Activated CD8-positive, alpha-beta T cell treated with anti-CD3 and anti-CD28 coated beads for 36 hours (primary cell): Measurements from ENCODE around the gene IKZF3. TPM values are rescaled to one million over a fixed set of nuclear protein-coding genes. Genes with fewer than 3 reads are reported as not detected.
"Not testable (repeated sequence)": the region's sequence is repeated elsewhere in the genome, so short reads cannot be mapped to it uniquely, and the experiment has no call there.

Experiments
- ATAC-seq: fragments of 200-7000 bp; cut with Tn5 transposase; one replicate; pipeline ENCODE4 v1.10.0; 2021; ENCODE audit warnings: mild to moderate bottlenecking, moderate library complexity
- CTCF ChIA-PET: fragments of 350-600 bp; sonication (Branson Sonifier 250); formaldehyde crosslinking; loops from one replicate; lab custom pipeline; 2021; ENCODE audit warnings: antibody characterized with exemption; lab: Charles Lee
- POLR2A ChIA-PET: fragments of 350-600 bp; sonication (Branson Sonifier 250); formaldehyde crosslinking; loops from one replicate; lab custom pipeline; 2021; ENCODE audit warnings: antibody characterized with exemption; lab: Charles Lee
- DNase-seq: peaks from one replicate; pipeline ENCODE4 v3.0.0-alpha.2; 2020
- H3K27ac Mint-ChIP-seq: one replicate; pipeline ENCODE4 v1.8.0; 2021; ENCODE audit warnings: mild to moderate bottlenecking, mixed read lengths
- H3K27me3 Mint-ChIP-seq: one replicate; pipeline ENCODE4 v1.8.0; 2021; ENCODE audit warnings: mixed read lengths
- H3K36me3 Mint-ChIP-seq: one replicate; pipeline ENCODE4 v1.8.0; 2021; ENCODE audit warnings: low read depth, mixed read lengths
- H3K4me1 Mint-ChIP-seq: one replicate; pipeline ENCODE4 v1.8.0; 2021; ENCODE audit warnings: low read depth, mixed read lengths
- H3K4me3 Mint-ChIP-seq: one replicate; pipeline ENCODE4 v1.8.0; 2021; ENCODE audit warnings: mild to moderate bottlenecking, moderate library complexity, mixed read lengths
- H3K9me3 Mint-ChIP-seq: one replicate; pipeline ENCODE4 v1.8.0; 2021; ENCODE audit warnings: mixed read lengths
- CTCF ChIP-seq: fragments of 200-600 bp; IDR thresholded peaks from one replicate; pipeline ENCODE4 v1.8.0; 2022; ENCODE audit warnings: antibody characterized with exemption, mild to moderate bottlenecking
- intact Hi-C: fragments of 100-400 bp; cut with micrococcal nuclease; formaldehyde crosslinking; loops from one replicate; pipeline ENCODE4 v1.10.0; 2022
- total RNA-seq, 2 experiments: library from RNA; stranded (reverse); gene quantifications; one replicate each; pipeline ENCODE4 v1.2.3, GENCODE V29; 2021

The IKZF3 gene
- 10 to 100 TPM; 52.1 to 52.2 TPM for total RNA-seq

GRCh38 chr17:39863918-39864746 is at the start of gene IKZF3:
Gene IKZF3, minus strand, starts transcription at chr17:39864312. Its CDS starts 186 bp downstream, at chr17:39864126.
- CTCF ChIA-PET: interaction anchor here (0.8 to 3.8 kb wide), 8 partner anchors 17 to 243 kb away, joined by 3 to 15 read pairs (median 4); partner anchors contain the start of gene MIEN1
- H3K4me1 Mint-ChIP-seq: peaks cover 48% of the 10 kb centered on the region
- no peak for TF ChIP-seq CTCF

DNA sequence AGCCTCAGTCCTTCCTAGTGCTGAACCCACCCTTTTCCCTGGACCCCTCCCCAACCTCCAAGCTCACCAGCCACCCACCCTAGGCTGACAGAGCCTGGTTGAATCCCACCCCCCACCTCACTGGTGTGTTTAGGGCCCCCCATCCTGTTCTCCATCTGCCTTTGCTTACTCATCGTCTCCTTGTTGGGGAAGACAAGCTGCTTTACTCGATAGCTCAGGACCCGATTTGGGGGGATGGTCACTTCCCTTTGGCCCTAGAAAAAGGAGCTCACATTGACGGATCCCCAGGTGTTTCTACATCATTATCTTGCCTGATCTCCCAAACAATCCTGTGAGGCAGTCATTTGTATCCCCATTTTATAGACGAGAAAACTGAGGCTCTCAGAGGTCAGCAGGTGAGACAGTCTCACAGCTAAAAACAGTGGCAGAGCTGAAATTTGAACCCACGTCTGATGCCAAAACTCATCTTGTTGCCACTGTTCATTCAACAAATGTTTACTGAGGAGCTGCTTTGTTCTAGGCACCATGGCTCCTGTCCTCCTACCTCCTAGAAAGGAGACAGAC is 44.8 kb upstream of the IKZF3 start:
- ChIA-PET POLR2A (interaction anchor here (0.6 to 1.5 kb wide), 2 partner anchors 14 to 17 kb away, joined by 3 to 6 read pairs; no protein-coding TSS in a partner anchor), CTCF (interaction anchor here (1.5 kb wide), 1 partner anchor 10 kb away, joined by 3 read pairs; the partner anchor contains the start of gene GSDMB)
- Mint-ChIP-seq H3K4me3 (no peak overlapping the region), H3K27ac (no peak overlapping the region), H3K36me3 (peaks cover 35% of the 10 kb centered on the region), H3K9me3 (no peaks in the 10 kb centered on the region), H3K4me1 (peaks cover 10% of the 10 kb centered on the region), H3K27me3 (no peaks in the 10 kb centered on the region)
- DNase-seq: no peak
- intact Hi-C loops: no loop called here
- ATAC-seq: no peak
- no peak for TF ChIP-seq CTCF

More at GRCh38 chr17:39863918-39864746, at the start of gene IKZF3:
- Mint-ChIP-seq H3K27me3 (no peaks in the 10 kb centered on the region), H3K27ac (peak within 1 kb of the TSS; percentile 90), H3K4me3 (peak within 1 kb of the TSS; percentile 85), H3K36me3 (peaks cover 19% of the 10 kb centered on the region), H3K9me3 (peaks cover 3% of the 10 kb centered on the region)
- intact Hi-C loops: loop anchor here (1.0 to 10.0 kb wide), 6 partner anchors 45 to 229 kb away; partner anchors contain the start of genes PSMD3 and STARD3
- peak; percentile 90 for DNase-seq
- POLR2A ChIA-PET: interaction anchor here (0.5 to 5.7 kb wide), 13 partner anchors 44 to 134 kb away, joined by 3 to 25 read pairs (median 4); partner anchors contain the start of genes MIEN1 and PSMD3
- peak; percentile 60 for ATAC-seq

DNA sequence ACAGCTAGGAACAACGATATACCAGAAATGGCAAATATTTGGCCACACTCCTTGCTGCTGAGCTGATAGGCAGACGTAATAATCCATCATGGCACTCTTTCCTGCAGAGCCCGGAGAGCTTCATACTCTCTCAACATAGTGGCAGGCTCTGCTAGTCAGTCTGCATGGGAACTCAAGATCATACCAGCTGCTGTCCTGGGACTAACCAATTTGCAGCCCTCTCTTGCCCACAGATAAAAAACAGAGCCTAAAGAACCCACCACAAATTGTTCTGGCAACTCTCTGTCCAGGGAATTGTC is 40.8 kb upstream of the IKZF3 start:
- Mint-ChIP-seq H3K4me3 (no peak overlapping the region), H3K9me3 (no peaks in the 10 kb centered on the region), H3K27me3 (no peaks in the 10 kb centered on the region), H3K4me1 (peaks cover 20% of the 10 kb centered on the region), H3K27ac (no peak overlapping the region), H3K36me3 (peaks cover 26% of the 10 kb centered on the region)
- TF ChIP-seq CTCF: no peak
- ATAC-seq (no peak), DNase-seq (no peak)
- ChIA-PET POLR2A (interaction anchor here (0.9 to 1.5 kb wide), 2 partner anchors 9 to 54 kb away, joined by 3 to 6 read pairs; no protein-coding TSS in a partner anchor), CTCF (interaction anchor here (0.9 to 1.1 kb wide), 4 partner anchors 10 to 281 kb away, joined by 3 read pairs; no protein-coding TSS in a partner anchor)
- intact Hi-C loops: no loop called here

- intact Hi-C loops: no loop called here
- H3K36me3 Mint-ChIP-seq: peaks cover 20% of the 10 kb centered on the region
These were observed 39.2 kb upstream of the IKZF3 start for GRCh38 chr17:39903158-39903884.

DNA sequence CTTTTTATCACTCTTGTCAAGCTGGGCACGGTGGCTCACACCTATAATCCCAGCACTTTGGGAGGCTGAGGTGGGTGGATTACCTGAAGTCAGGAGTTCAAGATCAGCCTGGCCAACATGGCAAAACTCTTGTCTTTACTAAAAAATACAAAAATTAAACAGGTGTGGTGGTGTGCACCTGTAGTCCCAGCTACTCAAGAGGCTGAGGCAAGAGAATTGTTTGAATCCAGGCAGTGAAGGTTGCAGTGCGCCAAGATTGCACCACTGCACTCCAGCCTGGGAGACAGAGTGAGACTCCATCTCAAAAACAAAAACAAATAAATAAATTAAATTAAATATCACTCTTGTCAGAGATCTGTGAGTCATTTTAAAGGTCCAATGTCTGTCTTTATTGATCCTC is 37.9 kb upstream of the IKZF3 start:
- POLR2A ChIA-PET: interaction anchor here (1.2 kb wide), 1 partner anchor 20 kb away, joined by 3 read pairs; no protein-coding TSS in a partner anchor
- H3K27me3 Mint-ChIP-seq, H3K27ac Mint-ChIP-seq, H3K4me3 Mint-ChIP-seq, DNase-seq, CTCF ChIA-PET, H3K9me3 Mint-ChIP-seq, ATAC-seq, intact Hi-C loops: not testable (repeated sequence)
- peaks cover 17% of the 10 kb centered on the region for H3K36me3 Mint-ChIP-seq
- H3K4me1 Mint-ChIP-seq: peaks cover 23% of the 10 kb centered on the region

More at GRCh38 chr17:39903158-39903884, 39.2 kb upstream of the IKZF3 start:
- POLR2A ChIA-PET: interaction anchor here (1.2 kb wide), 1 partner anchor 18 kb away, joined by 3 read pairs; no protein-coding TSS in a partner anchor
- no peak overlapping the region for H3K4me3 Mint-ChIP-seq
- H3K27me3 Mint-ChIP-seq: no peaks in the 10 kb centered on the region
- no peak for TF ChIP-seq CTCF
- peak; percentile 98 for ATAC-seq
- peaks cover 20% of the 10 kb centered on the region for H3K4me1 Mint-ChIP-seq
- no peaks in the 10 kb centered on the region for H3K9me3 Mint-ChIP-seq
- peak; percentile 43 for DNase-seq
- H3K27ac Mint-ChIP-seq: peak overlapping the region; percentile 81
- CTCF ChIA-PET: no interaction called here
